H1 (cell line): Measurements from ENCODE around the gene FOXL2. TPM values are rescaled to one million over a fixed set of nuclear protein-coding genes. Genes with fewer than 3 reads are reported as not detected.
A peak's percentile ranks its signal among the peaks of the same experiment; 100 is the strongest.

Experiments
- ATF2 ChIP-seq: IDR thresholded peaks from 2 replicates; pipeline ENCODE4 v1.6.1; 2012; ENCODE audit warnings: low read length, inconsistent platforms
- CHD7 ChIP-seq: fragments of 300-600 bp; sonication (generic); IDR thresholded peaks from 2 replicates; pipeline ENCODE4 v1.7.1; 2012; ENCODE audit warnings: low read length, moderate library complexity, mild to moderate bottlenecking, inconsistent platforms; ENCODE audit not compliant: insufficient replicate concordance
- EGR1 ChIP-seq: IDR thresholded peaks from 2 replicates; pipeline ENCODE4 v1.6.1; 2011; ENCODE audit warnings: low read depth, low read length, borderline replicate concordance
- EZH2 ChIP-seq: fragments of 200-600 bp; sonication (generic); IDR thresholded peaks from 2 replicates; pipeline ENCODE4 v1.7.1; 2012; ENCODE audit warnings: low read depth, mild to moderate bottlenecking, moderate library complexity, low read length, inconsistent platforms; ENCODE audit not compliant: severe bottlenecking
- RAD21 ChIP-seq, 2 experiments: IDR thresholded peaks in 1 of 2; conservative IDR thresholded peaks in 1 of 2; 2 replicates each; pipeline ENCODE4 v1.6.1; 2011; ENCODE audit warnings: low read depth in 2 of 2, low read length in 2 of 2, improper control_type of control experiment in 1 of 2, inconsistent platforms in 1 of 2, mild to moderate bottlenecking in 1 of 2, moderate library complexity in 1 of 2
- RBBP5 ChIP-seq: IDR thresholded peaks from 2 replicates; pipeline ENCODE4 v1.7.1; 2012; ENCODE audit warnings: low read depth, mild to moderate bottlenecking, inconsistent platforms, low read length, moderate library complexity, borderline replicate concordance
- polyA plus RNA-seq, 7 experiments: library from polyadenylated mRNA; depleted of rRNA in 3 of 7; stranded (reverse) in 5 of 7; unstranded in 2 of 7; fragments of >200 nt in 5 of 7; fragments of 200-250 nt in 2 of 7; gene quantifications; 1 replicate in 5 of 7; 2 replicates in 1 of 7; 4 replicates in 1 of 7; pipeline versions ENCODE4 v1.2.1 to v1.2.3, GENCODE V29; 2011 to 2013; ENCODE audit warnings: missing spikeins in 2 of 7, mixed read lengths in 2 of 7
- total RNA-seq: library from RNA; stranded (reverse); fragmentation: NEBNext Ultra II Directional; extraction: Animal tissue kit (Norgen Biotek cat#: 25700); gene quantifications from 2 replicates; pipeline ENCODE4 v1.2.1, GENCODE V29; 2021

Gene FOXL2
- total and polyA plus RNA-seq, 2 of the 8 experiments (the other 6 are each of a cell fraction or from before 2014, with no cell fraction given), result 0.59 to 2.4 TPM

- TF ChIP-seq CHD7 (no peak), ATF2 (no peak), EZH2 (no peak), EGR1 (peak; percentile 25; the same call in 1 of the 2 replicates), RAD21 (IDR thresholded peaks at IDR 0.05 in 1 of 2, conservative IDR thresholded peaks at IDR 0.05 in 1 of 2; ENCODE audit: low read depth in 2 of 2, low read length in 2 of 2) (peak; percentile 75 to 85), RBBP5 (peak; percentile 54; the same call in 1 of the 2 replicates)
Observed at GRCh38 chr3:138915503-138916498, 31.1 kb downstream of the FOXL2 start (continued).
